ENCODE results near the gene DIAPH3. TPM values are rescaled to one million over a fixed set of nuclear protein-coding genes. Genes with fewer than 3 reads are reported as not detected.

The DIAPH3 gene
- polyA plus RNA-seq, 2 of the 4 experiments (the other 2 are of a cell fraction): 10.8 to 13.6 TPM

DNA sequence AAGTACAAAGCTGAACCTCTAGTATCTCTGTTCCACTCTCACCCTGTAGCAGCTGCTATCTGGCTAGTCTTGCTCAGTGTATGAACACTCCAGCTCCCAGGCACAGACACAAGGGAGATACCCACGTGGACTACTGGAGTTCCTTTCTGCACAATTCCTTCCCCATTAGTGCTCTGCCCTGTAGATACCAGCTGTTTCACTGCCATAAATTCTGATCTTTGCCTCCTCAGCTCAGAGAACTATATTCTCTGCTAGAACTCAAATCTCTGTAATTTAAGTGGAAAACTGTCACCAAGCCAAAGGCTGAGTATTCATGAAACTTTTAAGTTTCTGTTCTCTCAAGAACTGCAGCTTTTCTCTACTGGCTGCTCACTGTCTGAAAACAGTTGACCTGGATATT lies 273.7 kb downstream of the DIAPH3 start (continued):
- TF ChIP-seq CEBPB (IDR thresholded peaks at IDR 0.05) (no peak), MYC (IDR thresholded peaks at IDR 0.05; ENCODE audit: borderline replicate concordance, low read length) (no peak), HOXA7 (CRISPR knock-in tag; IDR thresholded peaks at IDR 0.05) (no peak), REST (IDR thresholded peaks at IDR 0.05) (no peak)
- TF ChIP-seq, protein P1, sequence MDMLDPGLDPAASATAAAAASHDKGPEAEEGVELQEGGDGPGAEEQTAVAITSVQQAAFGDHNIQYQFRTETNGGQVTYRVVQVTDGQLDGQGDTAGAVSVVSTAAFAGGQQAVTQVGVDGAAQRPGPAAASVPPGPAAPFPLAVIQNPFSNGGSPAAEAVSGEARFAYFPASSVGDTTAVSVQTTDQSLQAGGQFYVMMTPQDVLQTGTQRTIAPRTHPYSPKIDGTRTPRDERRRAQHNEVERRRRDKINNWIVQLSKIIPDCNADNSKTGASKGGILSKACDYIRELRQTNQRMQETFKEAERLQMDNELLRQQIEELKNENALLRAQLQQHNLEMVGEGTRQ (IDR thresholded peaks at IDR 0.05): no peak
- TF ChIP-seq, protein P2, sequence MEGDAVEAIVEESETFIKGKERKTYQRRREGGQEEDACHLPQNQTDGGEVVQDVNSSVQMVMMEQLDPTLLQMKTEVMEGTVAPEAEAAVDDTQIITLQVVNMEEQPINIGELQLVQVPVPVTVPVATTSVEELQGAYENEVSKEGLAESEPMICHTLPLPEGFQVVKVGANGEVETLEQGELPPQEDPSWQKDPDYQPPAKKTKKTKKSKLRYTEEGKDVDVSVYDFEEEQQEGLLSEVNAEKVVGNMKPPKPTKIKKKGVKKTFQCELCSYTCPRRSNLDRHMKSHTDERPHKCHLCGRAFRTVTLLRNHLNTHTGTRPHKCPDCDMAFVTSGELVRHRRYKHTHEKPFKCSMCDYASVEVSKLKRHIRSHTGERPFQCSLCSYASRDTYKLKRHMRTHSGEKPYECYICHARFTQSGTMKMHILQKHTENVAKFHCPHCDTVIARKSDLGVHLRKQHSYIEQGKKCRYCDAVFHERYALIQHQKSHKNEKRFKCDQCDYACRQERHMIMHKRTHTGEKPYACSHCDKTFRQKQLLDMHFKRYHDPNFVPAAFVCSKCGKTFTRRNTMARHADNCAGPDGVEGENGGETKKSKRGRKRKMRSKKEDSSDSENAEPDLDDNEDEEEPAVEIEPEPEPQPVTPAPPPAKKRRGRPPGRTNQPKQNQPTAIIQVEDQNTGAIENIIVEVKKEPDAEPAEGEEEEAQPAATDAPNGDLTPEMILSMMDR (IDR thresholded peaks at IDR 0.05): no peak

- POLR2A ChIA-PET: no interaction called here
- WGBS (ENCODE audit: missing lambda C conversion rate): 90% methylated on average over 2 of the region's 2 CpGs
- no peak for FAIRE-seq
- H3K4me2 ChIP-seq: no peak overlapping the region
- H3K27ac ChIP-seq: no peak overlapping the region
- no peaks in the 10 kb centered on the region for H3K4me1 ChIP-seq
- TF ChIP-seq KDM5A (IDR thresholded peaks at IDR 0.05) (no peak), ZNF302 (CRISPR knock-in tag; IDR thresholded peaks at IDR 0.05) (no peak), NFE2L2 (conservative IDR thresholded peaks at IDR 0.05; ENCODE audit: low read length) (no peak), POLR2AphosphoS2 (conservative IDR thresholded peaks at IDR 0.05; ENCODE audit: low read length) (no peak), SREBF2 (IDR thresholded peaks at IDR 0.05) (no peak), HDAC2 (IDR thresholded peaks at IDR 0.05) (no peak), RARB (CRISPR knock-in tag; IDR thresholded peaks at IDR 0.05) (no peak), SMC3 (IDR thresholded peaks at IDR 0.05) (no peak), ZFP36 (IDR thresholded peaks at IDR 0.05; ENCODE audit: borderline replicate concordance, partially characterized antibody) (no peak), ZC3H11A (IDR thresholded peaks at IDR 0.05) (no peak), ZSCAN20 (CRISPR knock-in tag; IDR thresholded peaks at IDR 0.05) (no peak), CBX2 (IDR thresholded peaks at IDR 0.05; ENCODE audit: borderline replicate concordance, low read depth) (no peak), RCOR1 (IDR thresholded peaks at IDR 0.05; ENCODE audit: low read depth, low read length) (no peak), EHMT2 (IDR thresholded peaks at IDR 0.05; ENCODE audit: low read depth) (no peak)
- TF ChIP-seq, protein P3, sequence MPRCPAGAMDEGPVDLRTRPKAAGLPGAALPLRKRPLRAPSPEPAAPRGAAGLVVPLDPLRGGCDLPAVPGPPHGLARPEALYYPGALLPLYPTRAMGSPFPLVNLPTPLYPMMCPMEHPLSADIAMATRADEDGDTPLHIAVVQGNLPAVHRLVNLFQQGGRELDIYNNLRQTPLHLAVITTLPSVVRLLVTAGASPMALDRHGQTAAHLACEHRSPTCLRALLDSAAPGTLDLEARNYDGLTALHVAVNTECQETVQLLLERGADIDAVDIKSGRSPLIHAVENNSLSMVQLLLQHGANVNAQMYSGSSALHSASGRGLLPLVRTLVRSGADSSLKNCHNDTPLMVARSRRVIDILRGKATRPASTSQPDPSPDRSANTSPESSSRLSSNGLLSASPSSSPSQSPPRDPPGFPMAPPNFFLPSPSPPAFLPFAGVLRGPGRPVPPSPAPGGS (IDR thresholded peaks at IDR 0.05): no peak
- TF ChIP-seq, protein P1 (IDR thresholded peaks at IDR 0.05): no peak
- TF ChIP-seq, protein P4, sequence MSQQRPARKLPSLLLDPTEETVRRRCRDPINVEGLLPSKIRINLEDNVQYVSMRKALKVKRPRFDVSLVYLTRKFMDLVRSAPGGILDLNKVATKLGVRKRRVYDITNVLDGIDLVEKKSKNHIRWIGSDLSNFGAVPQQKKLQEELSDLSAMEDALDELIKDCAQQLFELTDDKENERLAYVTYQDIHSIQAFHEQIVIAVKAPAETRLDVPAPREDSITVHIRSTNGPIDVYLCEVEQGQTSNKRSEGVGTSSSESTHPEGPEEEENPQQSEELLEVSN (IDR thresholded peaks at IDR 0.05; ENCODE audit: borderline replicate concordance, low read depth): no peak
- TF ChIP-seq, protein P2 (IDR thresholded peaks at IDR 0.05): no peak
- no peaks in the 10 kb centered on the region for H3K9me3 ChIP-seq
- ATAC-seq: no peak
- DNase-seq (ENCODE audit: low read depth in 1 of 2, low spot score in 1 of 2): no peak
- no peak overlapping the region for H3K4me3 ChIP-seq
- CTCF ChIA-PET: no interaction called here
These were observed 275.3 kb downstream of the DIAPH3 start for GRCh38 chr13:59888408-59888807.
